Thymus (tissue), 11 donors: ENCODE data around the gene UBA3. TPM values are rescaled to one million over a fixed set of nuclear protein-coding genes. Genes with fewer than 3 reads are reported as not detected.

Experiments used
- DNase-seq, 9 donors: peaks; one replicate each; pipeline ENCODE4 v3.0.0-alpha.2; 2013; ENCODE audit warnings: low spot score in 9 of 9, low read depth in 6 of 9, missing footprints in 1 of 9
- H3K27ac ChIP-seq, 2 donors: one replicate each; pipeline ENCODE4 v1.5.1; 2013; ENCODE audit warnings: control low read depth in 1 of 2, low read depth in 1 of 2, low read length in 1 of 2, mild to moderate bottlenecking in 1 of 2, moderate library complexity in 1 of 2
- H3K27me3 ChIP-seq, 2 donors: one replicate each; pipeline ENCODE4 v1.5.1; 2013; ENCODE audit warnings: low read length in 1 of 2; ENCODE audit not compliant: control insufficient read depth in 2 of 2, insufficient read depth in 1 of 2
- H3K36me3 ChIP-seq, 2 donors: one replicate each; pipeline ENCODE4 v1.5.1; 2013; ENCODE audit warnings: low read length in 1 of 2, mild to moderate bottlenecking in 1 of 2, moderate library complexity in 1 of 2; ENCODE audit not compliant: control insufficient read depth in 2 of 2, insufficient read depth in 2 of 2
- H3K4me1 ChIP-seq, 2 donors: one replicate each; pipeline ENCODE4 v1.5.1; 2013; ENCODE audit warnings: low read length in 2 of 2; ENCODE audit not compliant: control insufficient read depth in 2 of 2, insufficient read depth in 2 of 2
- H3K4me3 ChIP-seq, 2 donors: one replicate each; pipeline ENCODE4 v1.5.1; 2013; ENCODE audit warnings: low read length in 2 of 2, control low read depth in 1 of 2, mild to moderate bottlenecking in 1 of 2
- H3K9me3 ChIP-seq, 2 donors: one replicate each; pipeline ENCODE4 v1.5.1; 2013; ENCODE audit warnings: low read length in 1 of 2, mild to moderate bottlenecking in 1 of 2; ENCODE audit not compliant: control insufficient read depth in 2 of 2, insufficient read depth in 1 of 2
- WGBS: extraction: QIAGEN DNeasy Blood & Tissue Kit; methylation state at CpG from one replicate; pipeline ENCODE4 v1.1.7; 2013; 5-methylcytosine and 5-hydroxymethylcytosine counted together
- polyA plus RNA-seq: library from polyadenylated mRNA; stranded (reverse); fragments of 200-250 nt; gene quantifications from one replicate; pipeline ENCODE4 v1.2.3, GENCODE V29; 2013
- total RNA-seq: library from RNA; stranded (reverse); fragments of 120-200 nt; gene quantifications from one replicate; pipeline ENCODE4 v1.2.4, GENCODE V29; 2013
- donor health status: healthy.

The UBA3 gene
- total and polyA plus RNA-seq, 2 donors = 67.0 to 89.3 TPM

DNA sequence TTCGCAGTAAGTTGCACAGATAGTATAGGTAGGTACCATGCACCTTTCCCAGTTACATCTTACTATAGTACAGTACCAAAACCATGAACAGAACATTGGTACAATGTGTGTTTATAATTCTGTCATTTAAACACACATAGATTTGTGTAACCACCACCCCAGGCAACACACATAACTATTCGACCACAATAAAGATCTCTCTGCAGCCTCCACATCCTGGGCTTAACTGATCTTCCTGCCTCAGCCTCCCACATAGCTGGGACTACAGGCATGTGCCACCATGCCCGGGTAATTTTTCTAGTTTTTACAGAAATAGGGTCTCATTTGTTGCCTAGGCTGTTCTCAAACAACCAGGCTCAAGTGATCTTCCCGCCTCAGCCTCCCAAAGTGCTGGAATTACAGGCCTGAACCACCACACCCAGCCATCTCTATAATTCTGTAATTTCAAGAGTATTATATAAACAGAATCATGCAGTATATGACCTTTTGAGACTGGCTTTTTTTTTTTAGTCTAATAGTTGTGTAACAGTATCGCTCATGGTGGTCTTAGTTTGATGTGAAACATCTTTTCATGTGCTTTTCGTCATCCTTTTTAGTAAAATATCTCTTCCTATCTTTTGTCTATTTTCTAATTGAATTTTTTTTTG lies 14.7 kb downstream of the UBA3 start:
- Histone ChIP-seq H3K36me3 (peaks cover 18 to 20% of the 10 kb centered on the region in 2 donors), H3K4me1 (peaks cover 0 to 9% of the 10 kb centered on the region in 2 donors), H3K9me3 (no peaks in the 10 kb centered on the region), H3K27me3 (no peaks in the 10 kb centered on the region), H3K27ac (no peak overlapping the region), H3K4me3 (no peak overlapping the region)
- DNase-seq = no peak
- 75% methylated on average over 6 of the region's 6 CpGs for WGBS

DNA sequence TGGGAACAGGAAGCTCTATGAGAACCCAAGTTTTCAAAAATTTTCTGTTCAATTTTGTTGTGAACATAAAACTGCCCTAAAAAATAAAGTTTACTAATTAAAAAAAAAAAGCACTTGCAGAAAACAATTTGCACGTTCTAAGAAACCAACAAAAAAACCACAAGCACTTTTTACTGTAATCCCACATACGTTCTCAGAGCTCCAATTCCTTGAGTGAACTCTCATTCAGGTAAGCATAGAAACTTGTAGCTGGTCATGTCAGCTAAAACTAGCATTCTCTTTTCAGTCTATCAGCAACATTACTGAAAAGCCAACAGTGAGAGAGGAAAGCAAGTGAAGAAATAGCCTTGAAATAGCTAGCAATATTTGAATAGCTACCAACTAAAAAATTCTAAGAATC lies 16.5 kb downstream of the UBA3 start:
- no peak for DNase-seq
- no peak overlapping the region for H3K27ac ChIP-seq
- H3K4me3 ChIP-seq = no peak overlapping the region
- H3K27me3 ChIP-seq = no peaks in the 10 kb centered on the region
- peaks cover 29 to 35% of the 10 kb centered on the region in 2 donors for H3K36me3 ChIP-seq
- 8% methylated on average over 2 of the region's 2 CpGs for WGBS
- no peaks in the 10 kb centered on the region for H3K9me3 ChIP-seq
- H3K4me1 ChIP-seq = peaks cover 0 to 11% of the 10 kb centered on the region in 2 donors

DNA sequence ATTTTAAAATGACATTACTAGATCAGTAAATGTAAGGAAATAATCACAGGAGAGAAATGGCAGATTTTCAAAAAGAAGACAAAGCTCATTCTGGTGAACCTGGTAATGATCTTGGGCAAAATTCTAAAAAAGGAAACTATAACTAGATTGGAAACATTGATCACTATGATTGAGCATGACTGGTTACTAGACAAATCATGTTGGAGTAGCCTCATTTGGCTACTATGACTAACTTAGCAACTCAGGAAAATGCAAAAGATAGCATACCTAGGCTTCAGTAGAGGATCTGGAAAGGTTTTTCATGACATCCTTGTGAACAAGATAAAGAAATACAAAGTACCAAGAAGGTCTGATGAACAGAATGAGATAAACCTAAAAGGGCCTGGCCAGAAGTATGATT lies 20.5 kb downstream of the UBA3 start:
- Histone ChIP-seq H3K4me1 (peaks cover 0 to 4% of the 10 kb centered on the region in 2 donors), H3K27ac (no peak overlapping the region), H3K36me3 (peaks cover 27 to 47% of the 10 kb centered on the region in 2 donors), H3K9me3 (no peaks in the 10 kb centered on the region), H3K27me3 (no peaks in the 10 kb centered on the region), H3K4me3 (no peak overlapping the region)
- no peak for DNase-seq

DNA sequence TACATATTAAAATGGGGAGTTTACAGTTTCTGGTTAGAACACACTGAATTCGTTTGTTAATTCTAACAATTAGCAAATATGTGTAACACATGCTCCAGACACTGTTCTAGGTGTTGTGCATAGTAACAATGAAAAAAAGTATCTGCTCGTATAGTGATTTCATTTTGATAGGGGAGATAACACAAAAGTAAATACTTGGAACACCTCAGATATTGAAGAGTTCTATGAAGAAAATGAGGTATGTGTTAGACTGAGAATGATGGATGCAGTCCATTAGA lies 21.3 kb downstream of the UBA3 start:
- peaks cover 0 to 4% of the 10 kb centered on the region in 2 donors for H3K4me1 ChIP-seq
- no peak overlapping the region for H3K4me3 ChIP-seq
- peak overlapping the region in 1 of 2 donors; percentile 42 for H3K27ac ChIP-seq
- WGBS = 98% methylated on average over 2 of the region's 2 CpGs
- H3K27me3 ChIP-seq = no peaks in the 10 kb centered on the region
- H3K36me3 ChIP-seq = peaks cover 27 to 47% of the 10 kb centered on the region in 2 donors
- no peaks in the 10 kb centered on the region for H3K9me3 ChIP-seq
- no peak for DNase-seq

- Histone ChIP-seq H3K27ac (peak overlapping the region; percentile 6 to 38), H3K36me3 (peaks cover 27 to 50% of the 10 kb centered on the region in 2 donors), H3K9me3 (no peaks in the 10 kb centered on the region), H3K27me3 (no peaks in the 10 kb centered on the region), H3K4me3 (no peak overlapping the region), H3K4me1 (peaks cover 0 to 4% of the 10 kb centered on the region in 2 donors)
- peak in 2 of 9 donors; percentile 19 to 56 for DNase-seq
- WGBS = 42% methylated on average over 3 of the region's 3 CpGs
Observed at GRCh38 chr3:69058180-69058946, 21.8 kb downstream of the UBA3 start.

DNA sequence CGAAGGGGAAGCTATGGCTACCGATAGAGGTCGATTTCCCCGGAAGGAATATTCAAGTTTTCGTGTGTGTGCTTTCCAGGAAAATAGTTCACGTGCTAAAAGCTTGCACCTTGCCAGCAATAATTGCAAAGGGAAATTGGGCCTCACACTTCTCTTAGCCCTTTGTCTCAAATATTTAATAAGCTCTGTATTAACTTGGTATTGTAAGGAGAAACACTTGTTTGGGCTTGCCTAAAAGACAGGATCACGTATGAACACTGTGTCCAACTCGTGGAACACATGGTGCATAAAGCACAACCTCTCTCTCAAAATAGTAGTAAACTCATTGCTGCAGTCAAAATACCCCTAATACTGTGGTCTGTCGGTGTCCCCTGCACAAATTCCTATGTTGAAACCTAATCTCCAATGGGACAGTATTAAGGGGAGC lies 27.7 kb downstream of the UBA3 start:
- 20% methylated on average over 9 of the region's 9 CpGs for WGBS
- H3K4me3 ChIP-seq = peak overlapping the region; percentile 56 to 67
- H3K27me3 ChIP-seq = no peaks in the 10 kb centered on the region
- H3K9me3 ChIP-seq = no peaks in the 10 kb centered on the region
- peak overlapping the region; percentile 48 to 83 for H3K27ac ChIP-seq
- no peak for DNase-seq
- H3K36me3 ChIP-seq = peaks cover 8 to 28% of the 10 kb centered on the region in 2 donors
- peaks cover 5 to 10% of the 10 kb centered on the region in 2 donors for H3K4me1 ChIP-seq

GRCh38 chr3:69051756-69052471 lies 28.3 kb downstream of the UBA3 start, which contains the start of gene TMF1:
TSS of gene TMF1 (minus strand) at chr3:69052333. CDS start at chr3:69052086, 247 bp downstream.
- DNase-seq = peak; percentile 97 to 100 (median 99)
- Histone ChIP-seq H3K4me1 (peaks cover 5 to 10% of the 10 kb centered on the region in 2 donors), H3K9me3 (no peaks in the 10 kb centered on the region), H3K27ac (peak within 1 kb of the TSS; percentile 83 to 93), H3K4me3 (peak within 1 kb of the TSS; percentile 56 to 67), H3K36me3 (peaks cover 8 to 31% of the 10 kb centered on the region in 2 donors), H3K27me3 (no peaks in the 10 kb centered on the region)
- under 1% methylated on average over 45 of the region's 45 CpGs for WGBS

DNA sequence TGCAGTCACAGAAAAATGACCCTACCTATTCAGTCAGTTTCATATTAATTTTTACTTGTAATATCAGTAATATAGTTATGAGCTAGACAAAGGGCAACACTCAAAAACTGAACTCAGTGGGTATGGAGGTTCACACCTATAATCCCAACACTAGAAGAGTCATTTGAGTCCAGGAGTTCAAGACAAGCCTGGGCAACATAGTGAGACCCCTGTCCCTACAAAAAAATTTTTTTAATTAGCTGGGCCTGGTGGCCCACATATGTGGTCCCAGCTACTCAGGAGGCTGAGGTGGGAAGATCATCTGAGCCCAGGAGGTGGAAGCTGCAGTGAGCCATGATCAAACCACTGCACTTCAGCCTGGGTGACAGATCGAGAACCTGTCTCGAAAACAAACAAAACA lies 31.2 kb downstream of the UBA3 start:
- Histone ChIP-seq H3K36me3 (peaks cover 10 to 30% of the 10 kb centered on the region in 2 donors), H3K27ac (no peak overlapping the region), H3K9me3 (no peaks in the 10 kb centered on the region), H3K27me3 (no peaks in the 10 kb centered on the region), H3K4me3 (no peak overlapping the region), H3K4me1 (peaks cover 5 to 10% of the 10 kb centered on the region in 2 donors)
- DNase-seq = no peak
- 99% methylated on average over 2 of the region's 2 CpGs for WGBS

DNA sequence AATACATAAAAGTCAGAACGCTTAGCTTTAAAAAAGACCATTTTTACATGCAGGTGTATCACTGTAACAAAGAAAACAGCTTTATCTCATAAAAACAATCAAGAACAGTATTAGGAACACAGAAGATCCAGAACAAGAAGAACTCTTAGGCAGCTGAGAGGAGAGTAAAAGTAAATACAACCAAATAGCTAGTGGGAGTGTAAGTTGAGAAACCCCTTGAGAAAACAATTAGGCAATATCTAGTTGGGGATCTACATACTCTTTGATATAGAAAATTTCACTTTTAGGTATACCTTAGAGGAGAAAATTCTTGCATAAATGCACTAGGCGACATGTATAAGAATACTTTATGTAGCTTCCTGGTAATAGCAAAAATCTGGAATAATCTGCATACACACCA lies 35.6 kb downstream of the UBA3 start:
- Histone ChIP-seq H3K4me3 (no peak overlapping the region), H3K27ac (no peak overlapping the region), H3K36me3 (peaks cover 15 to 42% of the 10 kb centered on the region in 2 donors), H3K27me3 (no peaks in the 10 kb centered on the region), H3K9me3 (no peaks in the 10 kb centered on the region), H3K4me1 (no peaks in the 10 kb centered on the region)
- WGBS = 97% methylated on average over 2 of the region's 2 CpGs
- no peak for DNase-seq
